Right hindlimb (tissue), 1 donor: ENCODE measurements around the gene ZNF644.
"Not testable (repeated sequence)": the region's sequence is repeated elsewhere in the genome, so short reads cannot be mapped to it uniquely, and the experiment has no call there.

Source experiments
- DNase-seq: peaks from one replicate; pipeline ENCODE4 v3.0.0-alpha.2; 2018

Gene ZNF644

GRCh38 chr1:90977522-90977921, 44.3 kb downstream of the ZNF644 start:
- DNase-seq: no peak

- no peak for DNase-seq
These were observed 47.7 kb downstream of the ZNF644 start for GRCh38 chr1:90973897-90974798.

- DNase-seq: no peak
These were observed 51.6 kb downstream of the ZNF644 start for GRCh38 chr1:90970208-90970607.

- DNase-seq: no peak
These were observed 52.6 kb downstream of the ZNF644 start for GRCh38 chr1:90969241-90969640.

- no peak for DNase-seq
These were observed 57.3 kb downstream of the ZNF644 start for GRCh38 chr1:90964444-90965035.

GRCh38 chr1:90963651-90964050, 58.2 kb downstream of the ZNF644 start:
- no peak for DNase-seq

GRCh38 chr1:90963236-90963635, 58.6 kb downstream of the ZNF644 start:
- no peak for DNase-seq

DNA sequence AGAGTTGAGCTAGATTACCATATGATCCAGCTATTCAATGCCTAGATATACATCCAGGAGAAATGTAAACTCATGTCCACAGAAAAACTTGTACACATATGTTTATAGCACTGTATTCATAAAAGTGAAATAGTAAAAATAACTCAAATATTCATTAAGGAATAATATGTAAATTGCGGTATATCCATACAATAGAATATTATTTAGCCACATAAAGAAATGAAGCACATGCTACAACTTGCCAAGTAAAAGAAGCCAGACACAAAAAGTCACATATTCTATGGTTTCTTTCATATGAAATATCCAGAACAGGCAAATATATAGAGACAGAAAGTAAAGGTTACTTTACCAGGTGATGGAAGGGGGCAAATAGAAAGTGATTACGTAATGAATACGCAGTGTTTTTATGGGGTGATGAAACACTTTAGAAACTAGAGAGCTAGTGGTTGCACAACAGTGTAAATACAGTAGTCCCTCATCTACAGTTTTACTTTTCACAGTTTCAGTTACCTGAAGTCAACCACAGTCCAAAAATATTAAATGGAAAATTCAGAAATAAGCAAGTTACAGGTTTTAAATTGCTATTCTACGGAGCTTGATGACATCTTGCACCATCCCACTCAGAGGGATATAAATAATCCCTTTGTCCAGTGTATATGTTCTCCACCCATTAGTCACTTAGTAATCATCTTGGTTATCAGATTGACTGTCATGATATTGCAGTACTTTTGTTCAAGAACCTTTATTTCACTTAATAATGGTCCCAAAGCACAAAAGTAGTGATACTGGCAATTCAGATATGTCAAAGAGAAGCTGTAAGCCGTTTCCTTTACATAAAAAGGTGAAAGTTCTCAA, 62.3 kb downstream of the ZNF644 start:
- no peak for DNase-seq

DNA sequence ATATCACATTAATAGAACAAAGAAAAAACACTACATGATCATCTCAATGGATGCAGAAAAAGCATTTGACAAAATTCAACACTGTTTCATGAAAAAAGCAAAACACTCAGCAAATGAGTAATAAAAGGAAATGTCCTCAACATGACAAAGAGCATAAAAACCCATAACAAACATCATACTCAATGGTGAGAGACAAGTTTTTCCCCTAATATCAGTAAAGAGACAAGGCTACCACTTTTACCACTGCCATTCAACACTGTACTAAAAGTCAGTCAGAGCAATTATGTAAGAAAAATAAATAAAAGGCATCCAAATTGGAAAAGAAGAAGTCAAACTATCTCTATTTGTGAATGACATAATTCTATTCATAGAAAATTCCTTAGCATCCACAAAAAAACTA, 64.3 kb downstream of the ZNF644 start:
- DNase-seq: no peak

GRCh38 chr1:90955769-90956168, 66.1 kb downstream of the ZNF644 start:
- no peak for DNase-seq

DNA sequence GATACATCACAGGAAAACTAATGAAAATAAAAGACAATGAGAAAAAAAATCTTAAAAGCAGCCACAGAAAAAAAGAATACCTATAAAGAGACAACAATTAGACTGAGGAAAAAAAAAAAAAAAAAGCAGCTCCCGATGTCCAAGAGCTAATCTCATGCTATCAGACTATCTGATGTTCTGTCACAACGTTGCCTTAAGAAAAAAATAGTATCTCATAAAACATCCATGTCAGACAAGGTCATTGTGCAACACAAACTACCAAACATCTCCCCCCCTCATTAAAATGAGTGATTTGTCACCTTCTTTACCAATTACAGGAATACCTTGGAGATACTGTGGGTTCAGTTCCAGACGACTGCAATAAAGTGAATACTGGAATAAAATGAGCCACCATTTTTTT, 68.9 kb downstream of the ZNF644 start:
- no peak for DNase-seq

DNA sequence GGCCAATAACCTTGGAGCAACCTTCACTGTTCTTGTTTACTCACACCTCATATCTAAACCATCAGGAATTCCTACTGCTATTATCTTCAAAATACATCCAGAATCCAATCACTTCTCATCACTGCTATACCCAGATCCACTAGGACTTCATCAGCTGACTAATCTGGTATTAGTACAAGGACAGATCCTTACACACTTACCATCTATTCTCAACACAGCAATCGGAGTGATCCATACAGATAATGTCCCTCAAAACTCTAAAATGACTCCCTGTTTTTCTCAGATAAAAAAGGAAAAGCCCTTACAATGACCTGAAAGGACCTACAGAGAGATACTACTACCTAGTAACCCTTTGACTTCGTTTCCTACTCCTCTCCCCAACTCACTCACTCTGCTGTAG, 70.8 kb downstream of the ZNF644 start:
- no peak for DNase-seq

GRCh38 chr1:90948301-90948700, 73.5 kb downstream of the ZNF644 start:
- no peak for DNase-seq

DNA sequence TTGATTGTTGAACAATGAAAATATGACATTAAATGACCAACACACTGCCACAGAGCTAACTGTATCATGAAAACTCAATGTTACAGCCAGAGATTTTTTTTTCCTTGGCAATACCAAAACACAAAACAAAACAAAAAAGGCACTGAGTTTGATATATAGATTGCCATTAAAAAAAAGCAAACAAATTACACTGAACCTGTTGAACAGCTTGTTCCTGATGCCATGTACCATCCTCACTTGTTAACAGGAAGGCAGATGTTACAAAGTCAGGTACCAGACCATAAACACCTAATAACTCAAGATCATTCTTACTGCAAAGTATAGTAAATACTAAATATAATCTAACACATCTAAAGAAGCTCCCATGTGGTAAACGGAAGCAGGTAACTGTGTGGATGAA, 75.2 kb downstream of the ZNF644 start:
- DNase-seq: no peak

- DNase-seq: no peak
These were observed 76.5 kb downstream of the ZNF644 start for GRCh38 chr1:90945287-90945686.

- DNase-seq: no peak
These were observed 77.9 kb downstream of the ZNF644 start for GRCh38 chr1:90943966-90944365.

DNA sequence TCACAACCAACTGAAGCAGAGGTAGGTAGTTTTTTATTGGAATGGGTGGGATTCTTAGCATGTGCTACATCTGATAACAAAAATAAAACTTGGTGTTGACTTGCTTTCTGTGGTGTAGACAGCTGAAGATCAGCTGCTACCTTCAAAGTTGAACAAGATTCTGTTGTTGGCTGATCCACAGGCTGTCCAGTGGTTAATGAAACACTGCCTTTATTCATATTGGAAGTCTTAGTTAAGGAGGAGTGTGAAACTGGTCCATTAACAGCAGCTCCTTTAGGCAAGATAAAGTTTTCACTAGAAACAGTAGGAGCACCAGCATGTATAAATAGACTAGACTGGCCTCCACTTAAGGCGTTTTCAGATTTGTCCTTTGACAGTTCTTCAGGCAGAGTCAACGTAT, 81.1 kb downstream of the ZNF644 start:
- no peak for DNase-seq

DNA sequence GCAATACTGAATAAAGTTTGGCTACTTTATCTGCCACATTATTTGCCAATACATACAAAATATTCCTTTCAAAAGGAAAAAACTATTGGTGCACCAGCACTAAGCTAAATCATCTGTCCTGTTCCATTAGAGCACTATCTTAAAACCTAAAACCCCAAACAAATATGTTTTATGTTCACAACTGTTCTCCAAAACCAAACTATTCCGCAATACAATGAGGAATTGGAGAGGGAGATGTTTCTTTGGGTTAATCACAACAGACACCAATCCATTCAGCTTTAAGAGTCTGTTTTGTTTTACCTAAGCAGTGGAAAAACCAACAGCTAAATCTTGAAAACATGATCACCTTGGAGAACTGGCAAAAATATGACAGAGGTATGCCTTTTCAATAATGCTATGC, 85.1 kb downstream of the ZNF644 start:
- no peak for DNase-seq

GRCh38 chr1:90936061-90936460, 85.8 kb downstream of the ZNF644 start:
- DNase-seq: no peak

GRCh38 chr1:90928231-90928630, 93.6 kb downstream of the ZNF644 start:
- not testable (repeated sequence) for DNase-seq

DNA sequence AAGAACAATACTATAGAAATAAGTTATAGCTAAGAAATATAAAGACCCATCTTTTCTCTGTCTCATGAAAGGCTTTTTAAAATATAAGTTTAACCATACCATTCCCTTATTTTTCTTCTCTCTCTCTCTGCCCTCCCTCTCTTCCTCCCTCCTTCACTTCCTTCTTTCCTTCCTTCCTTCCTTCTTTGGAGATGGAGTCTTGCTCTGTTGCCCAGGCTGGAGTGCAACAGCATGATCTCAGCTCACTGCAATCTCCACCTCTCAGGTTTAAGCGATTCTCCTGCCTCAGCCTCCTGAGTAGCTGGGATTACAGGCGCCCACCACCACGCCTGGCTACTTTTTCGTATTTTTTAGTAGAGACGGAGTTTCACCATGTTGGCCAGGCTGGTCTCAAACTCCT, 94.2 kb downstream of the ZNF644 start:
- DNase-seq: not testable (repeated sequence)

- DNase-seq: no peak
These were observed 94.9 kb downstream of the ZNF644 start for GRCh38 chr1:90926971-90927370.
